Peyer's patch (tissue), 4 donors: ENCODE data around the gene CLRN3. TPM values are rescaled to one million over a fixed set of nuclear protein-coding genes. Genes with fewer than 3 reads are reported as not detected.
A peak's percentile ranks its signal among the peaks of the same experiment; 100 is the strongest.

Experiments used
- DNase-seq, 3 donors: peaks; one replicate each; pipeline ENCODE4 v3.0.0-alpha.2; 2017 to 2019
- H3K27ac ChIP-seq, 4 donors: fragments of 200-600 bp; sonication (generic); one replicate each; pipeline ENCODE4 v1.5.1; 2016 to 2019
- H3K27me3 ChIP-seq, 2 donors: fragments of 200-600 bp; sonication (generic); one replicate each; pipeline ENCODE4 v1.5.1; 2019
- H3K36me3 ChIP-seq, 3 donors: fragments of 200-600 bp; sonication (generic); one replicate each; pipeline ENCODE4 v1.5.1; 2016 to 2019
- H3K4me1 ChIP-seq, 4 donors: fragments of 200-600 bp; sonication (generic); one replicate each; pipeline ENCODE4 v1.5.1; 2016 to 2019
- H3K4me3 ChIP-seq, 4 donors: fragments of 200-600 bp; sonication (generic); 1 replicate in 3 of 4; 2 replicates in 1 of 4; pipeline ENCODE4 v1.5.1; 2016 to 2019; ENCODE audit warnings: mild to moderate bottlenecking in 1 of 4
- H3K9me3 ChIP-seq, 4 donors: fragments of 200-600 bp; sonication (generic); one replicate each; pipeline ENCODE4 v1.5.1; 2016 to 2019; ENCODE audit warnings: mild to moderate bottlenecking in 1 of 4
- CTCF ChIP-seq, 6 experiments: fragments of 450-650 bp in 4 of 6; fragments of 200-600 bp in 2 of 6; sonication (generic) in 1 of 6; IDR thresholded peaks; one replicate each; pipeline ENCODE4 v1.5.1; 2017 to 2019; ENCODE audit warnings: antibody characterized with exemption in 6 of 6, mild to moderate bottlenecking in 3 of 6, moderate library complexity in 1 of 6
- POLR2A ChIP-seq, 2 donors: fragments of 450-650 bp; IDR thresholded peaks; one replicate each; pipeline ENCODE4 v1.5.1; 2017; ENCODE audit warnings: antibody characterized with exemption in 2 of 2, mild to moderate bottlenecking in 2 of 2, moderate library complexity in 2 of 2
- total RNA-seq, 4 donors: library from RNA; depleted of rRNA; stranded (reverse); fragments of >200 nt; gene quantifications; one replicate each; pipeline ENCODE4 v1.1.0, GENCODE V29; 2016

CLRN3 gene
- total RNA-seq, 4 donors from 2014 or later = 7.4 to 215 (median 109) TPM

DNA sequence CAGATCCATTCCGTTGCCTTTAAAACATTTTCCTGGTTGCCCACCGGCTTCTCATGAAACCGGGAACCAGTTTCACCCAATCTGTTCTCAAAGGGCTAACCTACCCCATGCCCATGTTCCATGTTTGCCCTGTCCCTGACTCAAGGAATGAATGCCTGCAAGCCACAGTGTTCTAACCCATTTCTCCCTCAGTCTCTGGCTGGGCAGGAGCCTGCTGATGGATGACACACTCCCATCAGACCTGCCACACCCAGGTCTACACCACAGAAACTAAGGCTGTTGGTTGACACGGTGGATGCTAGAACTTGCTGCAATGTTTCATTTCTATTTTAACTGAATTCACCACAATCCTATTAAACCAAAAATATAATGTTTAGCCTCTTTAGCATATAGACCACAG lies 15.6 kb downstream of the CLRN3 start:
- H3K36me3 ChIP-seq = peaks cover 0 to 17% (median 0%) of the 10 kb centered on the region in 3 donors
- no peak overlapping the region for H3K27ac ChIP-seq
- TF ChIP-seq POLR2A (IDR thresholded peaks at IDR 0.05) = no peak
- no peak for TF ChIP-seq CTCF (IDR thresholded peaks at IDR 0.05)
- H3K4me1 ChIP-seq = peaks cover 4 to 37% (median 11%) of the 10 kb centered on the region in 4 donors
- no peak overlapping the region for H3K4me3 ChIP-seq
- no peaks in the 10 kb centered on the region for H3K9me3 ChIP-seq
- DNase-seq = peak in 1 of 3 donors; percentile 3
- no peaks in the 10 kb centered on the region for H3K27me3 ChIP-seq

DNA sequence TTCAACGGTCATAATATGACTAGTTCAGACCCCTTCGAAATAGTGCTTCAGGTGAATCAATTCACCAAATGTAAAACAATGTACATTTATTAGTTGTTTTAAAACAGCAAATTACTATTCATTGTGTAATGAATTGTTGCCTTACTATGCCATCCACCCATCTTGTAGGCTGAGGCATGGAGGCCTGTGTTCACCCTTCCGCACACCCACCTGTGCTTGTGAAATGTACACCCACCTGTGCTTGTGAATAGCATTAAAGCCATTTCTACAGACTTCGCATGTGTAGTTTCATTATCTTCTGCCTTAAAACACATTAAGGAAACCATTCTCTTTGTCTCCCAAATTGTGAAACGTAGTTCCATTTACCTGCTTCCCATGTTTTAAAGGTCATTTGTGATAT lies 16.8 kb downstream of the CLRN3 start:
- peaks cover 0 to 33% (median 7%) of the 10 kb centered on the region in 4 donors for H3K4me1 ChIP-seq

GRCh38 chr10:127875449-127875765 lies 17.3 kb downstream of the CLRN3 start:
- Histone ChIP-seq H3K27ac (no peak overlapping the region), H3K9me3 (no peaks in the 10 kb centered on the region), H3K27me3 (no peaks in the 10 kb centered on the region), H3K4me3 (no peak overlapping the region), H3K36me3 (peaks cover 0 to 14% (median 0%) of the 10 kb centered on the region in 3 donors), H3K4me1 (peaks cover 0 to 28% (median 2%) of the 10 kb centered on the region in 4 donors)
- TF ChIP-seq CTCF (IDR thresholded peaks at IDR 0.05) (no peak), POLR2A (IDR thresholded peaks at IDR 0.05) (no peak)
- peak in 1 of 3 donors; percentile 8 for DNase-seq

More for the DNA sequence above, 16.8 kb downstream of the CLRN3 start:
- no peak for DNase-seq
- Histone ChIP-seq H3K36me3 (peaks cover 0 to 17% (median 0%) of the 10 kb centered on the region in 3 donors), H3K4me3 (no peak overlapping the region), H3K27ac (no peak overlapping the region), H3K9me3 (no peaks in the 10 kb centered on the region), H3K27me3 (no peaks in the 10 kb centered on the region)
- TF ChIP-seq POLR2A (IDR thresholded peaks at IDR 0.05) = no peak
- no peak for TF ChIP-seq CTCF (IDR thresholded peaks at IDR 0.05)

- Histone ChIP-seq H3K4me1 (peaks cover 0 to 23% (median 0%) of the 10 kb centered on the region in 4 donors), H3K27me3 (no peaks in the 10 kb centered on the region), H3K9me3 (no peaks in the 10 kb centered on the region), H3K27ac (no peak overlapping the region), H3K36me3 (peaks cover 0 to 8% (median 0%) of the 10 kb centered on the region in 3 donors), H3K4me3 (no peak overlapping the region)
- DNase-seq = peak in 1 of 3 donors; percentile 35
- TF ChIP-seq POLR2A (IDR thresholded peaks at IDR 0.05) (no peak), CTCF (IDR thresholded peaks at IDR 0.05) (no peak)
Measured at GRCh38 chr10:127874671-127875448, 17.9 kb downstream of the CLRN3 start.

GRCh38 chr10:127873901-127874470 lies 18.8 kb downstream of the CLRN3 start:
- Histone ChIP-seq H3K27me3 (no peaks in the 10 kb centered on the region), H3K4me1 (peaks cover 0 to 19% (median 0%) of the 10 kb centered on the region in 4 donors), H3K9me3 (no peaks in the 10 kb centered on the region), H3K27ac (no peak overlapping the region), H3K4me3 (no peak overlapping the region), H3K36me3 (peaks cover 0 to 7% (median 0%) of the 10 kb centered on the region in 3 donors)
- TF ChIP-seq POLR2A (IDR thresholded peaks at IDR 0.05) (no peak), CTCF (IDR thresholded peaks at IDR 0.05) (no peak)
- DNase-seq = peak; percentile 9 to 50 (median 42)
